A673 (cell line): ENCODE results near the gene ARHGAP24. TPM values are rescaled to one million over a fixed set of nuclear protein-coding genes. Genes with fewer than 3 reads are reported as not detected.
"Not testable (repeated sequence)": the region's sequence is repeated elsewhere in the genome, so short reads cannot be mapped to it uniquely, and the experiment has no call there.

Source experiments
- BruUV-seq: library from RNA; stranded (reverse); fragments of 400-500 nt; replicated peaks from 2 replicates; lab custom pipeline; 2021; lab: Mats Ljungman, UMichigan
- CTCF ChIA-PET: fragments of 300-600 bp; sonication (Branson Sonifier 250); formaldehyde crosslinking; loops from one replicate; lab custom pipeline; 2022; ENCODE audit warnings: antibody characterized with exemption; lab: Charles Lee
- POLR2A ChIA-PET: fragments of 300-600 bp; sonication (Branson Sonifier 250); formaldehyde crosslinking; loops from one replicate; lab custom pipeline; 2022; ENCODE audit warnings: antibody characterized with exemption; ENCODE audit not compliant: low non-redundant PET; lab: Charles Lee
- DNase-seq: peaks from one replicate; pipeline ENCODE4 v3.0.0-alpha.2; 2015; ENCODE audit warnings: low spot score
- H3K27ac ChIP-seq: fragments of 200-600 bp; sonication (generic); 2 replicates; pipeline ENCODE4 v1.5.1; 2016; ENCODE audit warnings: mixed run types, low read depth, mild to moderate bottlenecking, mixed read lengths, antibody characterized with exemption, low read length; ENCODE audit not compliant: poor library complexity, severe bottlenecking
- H3K27me3 ChIP-seq: fragments of 200-600 bp; sonication (generic); replicated peaks from 2 replicates; pipeline ENCODE4 v1.6.1; 2017; ENCODE audit warnings: mixed run types, low read depth, mild to moderate bottlenecking, mixed read lengths, antibody characterized with exemption, low read length; ENCODE audit not compliant: insufficient read depth, poor library complexity
- H3K36me3 ChIP-seq: fragments of 200-600 bp; sonication (generic); 2 replicates; pipeline ENCODE4 v1.6.1; 2016; ENCODE audit warnings: mixed run types, mild to moderate bottlenecking, mixed read lengths, antibody characterized with exemption, low read length; ENCODE audit not compliant: insufficient read depth, poor library complexity, severe bottlenecking
- H3K4me1 ChIP-seq: fragments of 200-600 bp; sonication (generic); 2 replicates; pipeline ENCODE4 v1.6.1; 2017; ENCODE audit warnings: mixed run types, mild to moderate bottlenecking, mixed read lengths, antibody characterized with exemption, low read length; ENCODE audit not compliant: insufficient read depth, poor library complexity, severe bottlenecking
- H3K4me3 ChIP-seq: fragments of 200-600 bp; sonication (generic); 2 replicates; pipeline ENCODE4 v1.5.1; 2016; ENCODE audit warnings: low read depth, mixed run types, mild to moderate bottlenecking, mixed read lengths, low read length; ENCODE audit not compliant: poor library complexity, severe bottlenecking
- H3K9me3 ChIP-seq: fragments of 200-600 bp; sonication (generic); 2 replicates; pipeline ENCODE4 v1.6.1; 2016; ENCODE audit warnings: mixed run types, low read depth, mild to moderate bottlenecking, mixed read lengths, antibody characterized with exemption, low read length; ENCODE audit not compliant: poor library complexity, severe bottlenecking
- CTCF ChIP-seq: fragments of 300-800, 200-600 bp; sonication (generic); conservative IDR thresholded peaks from 2 replicates; pipeline ENCODE4 v1.5.1; 2017; ENCODE audit warnings: low read depth, mild to moderate bottlenecking, antibody characterized with exemption, low read length, moderate library complexity, mixed read lengths
- EZH2 ChIP-seq: fragments of 200-600 bp; sonication (generic); IDR thresholded peaks from 2 replicates; pipeline ENCODE4 v1.6.1; 2017; ENCODE audit warnings: borderline replicate concordance, low read depth, mild to moderate bottlenecking, mixed read lengths, antibody characterized with exemption, low read length; ENCODE audit not compliant: poor library complexity, severe bottlenecking
- intact Hi-C: fragments of 100-400 bp; cut with micrococcal nuclease; formaldehyde crosslinking; loops from one replicate; pipeline ENCODE4 v1.10.0; 2022; ENCODE audit not compliant: unreplicated experiment
- total RNA-seq: library from RNA; stranded (reverse); gene quantifications from 2 replicates; pipeline ENCODE4 v1.2.3, GENCODE V29; 2021

ARHGAP24 gene
- total RNA-seq, 1 experiment from 2014 or later, result 5.8 TPM

- POLR2A ChIA-PET, result no interaction called here
- no peak overlapping the region for H3K27ac ChIP-seq
- CTCF ChIA-PET, result no interaction called here
- intact Hi-C loops, result no loop called here
- DNase-seq, result no peak
- TF ChIP-seq CTCF (no peak), EZH2 (no peak)
- BruUV-seq, result no TSS peak
- H3K9me3 ChIP-seq, result no peaks in the 10 kb centered on the region
- no peak overlapping the region for H3K4me3 ChIP-seq
- no peaks in the 10 kb centered on the region for H3K27me3 ChIP-seq
- H3K4me1 ChIP-seq, result no peaks in the 10 kb centered on the region
- no peaks in the 10 kb centered on the region for H3K36me3 ChIP-seq
Measured at GRCh38 chr4:85834934-85835333, 360.0 kb downstream of the ARHGAP24 start.

GRCh38 chr4:85836588-85837438, 361.9 kb downstream of the ARHGAP24 start:
- no peaks in the 10 kb centered on the region for H3K36me3 ChIP-seq
- BruUV-seq, result no TSS peak
- H3K9me3 ChIP-seq, result no peaks in the 10 kb centered on the region
- H3K27ac ChIP-seq, result no peak overlapping the region
- H3K27me3 ChIP-seq, result no peaks in the 10 kb centered on the region
- ChIA-PET POLR2A (no interaction called here), CTCF (no interaction called here)
- no peak for TF ChIP-seq CTCF
- TF ChIP-seq EZH2, result no peak
- intact Hi-C loops, result no loop called here
- no peak for DNase-seq
- H3K4me1 ChIP-seq, result no peaks in the 10 kb centered on the region
- no peak overlapping the region for H3K4me3 ChIP-seq

GRCh38 chr4:85837439-85837733, 362.4 kb downstream of the ARHGAP24 start:
- ChIA-PET POLR2A (no interaction called here), CTCF (no interaction called here)
- Histone ChIP-seq H3K27ac (no peak overlapping the region), H3K27me3 (no peaks in the 10 kb centered on the region), H3K4me1 (no peaks in the 10 kb centered on the region), H3K9me3 (no peaks in the 10 kb centered on the region), H3K36me3 (no peaks in the 10 kb centered on the region), H3K4me3 (no peak overlapping the region)
- intact Hi-C loops, result no loop called here
- BruUV-seq, result no TSS peak
- no peak for DNase-seq
- TF ChIP-seq CTCF (no peak), EZH2 (no peak)

- CTCF ChIA-PET, H3K27me3 ChIP-seq, H3K9me3 ChIP-seq, BruUV-seq, POLR2A ChIA-PET, DNase-seq, H3K36me3 ChIP-seq, H3K4me1 ChIP-seq, intact Hi-C loops, H3K4me3 ChIP-seq, H3K27ac ChIP-seq: not testable (repeated sequence)
Measured at GRCh38 chr4:85839981-85840451, 365.1 kb downstream of the ARHGAP24 start.
